NCI-H2081 (cell line): ENCODE measurements around the gene TAGLN3.

Experiments
- DNase-seq, 2 experiments: peaks; one replicate each; lab custom pipeline; 2025; lab: John Stamatoyannopoulos, UW

The TAGLN3 gene

GRCh38 chr3:112048911-112049310 lies 50.2 kb downstream of the TAGLN3 start:
- no peak for DNase-seq

- no peak for DNase-seq
Observed at GRCh38 chr3:112053229-112053628, 54.5 kb downstream of the TAGLN3 start.

DNA sequence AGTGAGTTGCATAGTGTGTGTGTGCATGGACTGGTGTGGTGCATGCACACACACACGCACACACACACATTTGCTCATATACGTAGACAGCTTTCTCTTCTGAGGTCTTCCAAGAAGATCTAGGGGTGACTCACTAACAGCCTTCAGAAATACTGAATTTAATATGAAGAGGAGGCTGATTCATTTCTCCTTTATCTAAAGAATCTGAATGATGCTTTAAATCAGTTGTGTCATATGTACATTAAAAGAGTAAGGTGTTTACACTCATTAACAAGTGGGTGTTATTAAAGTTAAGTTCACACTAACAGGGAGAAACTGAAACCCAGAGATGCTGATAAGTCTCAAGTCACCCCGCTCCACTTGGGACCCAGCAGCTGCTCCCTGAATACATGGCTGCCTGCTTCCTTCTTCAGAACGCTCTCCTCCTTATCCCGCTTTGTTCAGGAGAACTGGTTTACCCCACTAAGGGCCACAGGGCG lies 57.8 kb downstream of the TAGLN3 start:
- DNase-seq, result no peak

GRCh38 chr3:112059497-112059896 lies 60.8 kb downstream of the TAGLN3 start:
- no peak for DNase-seq

- DNase-seq, result no peak
Observed at GRCh38 chr3:112061152-112061551, 62.4 kb downstream of the TAGLN3 start.
